GM19395 (cell line): ENCODE data around the gene AQR.
A peak's percentile ranks its signal among the peaks of the same experiment; 100 is the strongest.

Experiments
- ATAC-seq: cut with Tn5 transposase; IDR thresholded peaks from one replicate; pipeline ENCODE4 v1.9.1; 2021; ENCODE audit warnings: mild to moderate bottlenecking, moderate library complexity; ENCODE audit not compliant: unreplicated experiment

Gene AQR

DNA sequence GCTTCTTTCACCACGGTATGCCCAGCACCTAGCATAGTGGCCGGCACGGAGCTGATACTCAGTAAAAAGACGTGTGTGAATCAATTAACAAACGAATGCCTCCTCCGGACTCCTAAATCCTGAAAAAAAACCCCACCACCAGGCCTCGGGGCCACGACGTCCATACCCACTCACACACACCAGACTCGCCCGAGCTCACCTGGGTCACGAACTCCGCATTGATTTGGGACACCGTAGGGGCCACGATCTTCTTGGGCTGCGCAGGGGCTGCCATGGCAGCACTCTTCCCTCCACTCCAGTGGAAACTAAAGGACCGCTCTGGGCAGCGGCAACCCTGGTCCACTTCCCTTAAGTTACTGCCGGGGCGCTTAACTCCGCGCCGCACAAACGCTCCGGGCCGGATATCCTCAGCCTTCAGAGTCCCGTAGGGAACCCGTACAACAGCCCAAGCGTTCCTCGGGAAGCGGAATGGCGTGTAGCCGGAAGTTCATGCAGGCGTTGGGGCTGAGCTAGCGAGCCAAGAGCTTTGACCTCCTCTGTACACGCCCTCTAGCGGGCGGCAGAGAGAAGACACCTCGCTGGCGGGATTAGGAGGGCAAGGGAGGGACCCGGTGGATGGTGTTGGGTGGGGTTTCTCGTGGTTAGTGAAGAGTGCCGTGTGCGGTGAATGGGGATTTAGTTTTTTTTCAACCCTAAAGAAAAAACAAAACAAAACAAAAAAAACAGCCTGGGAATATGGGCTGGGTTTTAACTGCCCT is at the start of gene AQR:
AQR (minus strand) TSS at position 403 of the 758 bp plus-strand sequence; CDS start at position 274, 129 bp downstream.
- peak; percentile 98 for ATAC-seq

DNA sequence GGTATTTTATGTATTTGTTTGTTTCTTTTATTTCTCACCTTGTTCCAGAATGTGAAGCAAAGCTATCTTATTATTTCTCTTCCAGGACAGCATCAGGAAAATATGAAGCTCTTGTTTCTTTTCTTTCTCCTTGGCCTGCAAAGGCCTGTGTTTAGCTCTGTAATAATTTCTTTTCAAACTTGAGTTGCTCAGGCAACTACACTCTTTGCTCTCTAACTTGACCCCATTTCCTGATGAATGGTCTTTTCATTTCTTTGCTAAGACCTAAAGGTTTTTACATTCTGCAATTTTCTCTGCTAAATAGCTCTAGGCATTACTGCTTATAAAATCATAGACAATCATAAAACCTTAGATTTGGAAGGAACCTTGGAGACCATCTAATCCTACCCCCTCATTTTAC is 44.7 kb upstream of the AQR start:
- no peak for ATAC-seq

DNA sequence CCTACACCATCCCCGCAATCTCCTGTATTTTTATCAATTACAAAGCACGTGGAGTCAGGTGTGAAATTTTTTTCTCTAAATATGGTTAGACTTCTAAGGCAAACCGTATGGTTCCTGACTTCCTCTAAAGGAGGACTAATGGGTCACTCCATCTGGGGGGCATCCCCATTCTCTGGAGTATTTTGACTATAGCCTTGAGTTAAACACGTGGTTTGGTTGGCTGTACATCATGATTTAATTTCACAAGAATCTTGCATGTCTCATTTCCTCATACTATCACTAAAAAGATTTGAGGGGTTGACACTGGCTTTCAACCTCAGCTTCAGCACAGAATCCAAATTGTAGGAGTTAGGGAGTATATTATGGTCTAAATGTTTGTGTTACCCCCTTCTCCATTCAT is 43.8 kb upstream of the AQR start:
- ATAC-seq = no peak

DNA sequence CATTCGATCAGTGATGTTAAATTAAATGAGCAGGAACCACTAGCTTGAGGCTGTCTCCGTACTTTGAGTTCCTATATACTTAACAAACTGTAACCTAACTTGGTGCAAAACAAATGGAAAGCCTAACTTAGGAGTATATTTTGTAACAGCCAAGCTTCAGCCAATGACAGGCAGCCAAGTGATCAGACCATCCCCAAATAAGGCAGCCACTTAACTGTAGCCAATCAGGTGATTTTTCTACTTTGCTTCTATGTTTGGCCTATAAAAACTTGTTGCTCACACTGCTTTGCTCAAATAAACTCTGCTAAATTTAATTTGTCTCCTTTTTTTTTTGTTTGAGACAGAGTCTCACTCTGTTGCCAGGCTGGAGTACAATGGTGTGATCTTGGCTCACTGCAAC is 37.9 kb upstream of the AQR start:
- ATAC-seq = no peak

DNA sequence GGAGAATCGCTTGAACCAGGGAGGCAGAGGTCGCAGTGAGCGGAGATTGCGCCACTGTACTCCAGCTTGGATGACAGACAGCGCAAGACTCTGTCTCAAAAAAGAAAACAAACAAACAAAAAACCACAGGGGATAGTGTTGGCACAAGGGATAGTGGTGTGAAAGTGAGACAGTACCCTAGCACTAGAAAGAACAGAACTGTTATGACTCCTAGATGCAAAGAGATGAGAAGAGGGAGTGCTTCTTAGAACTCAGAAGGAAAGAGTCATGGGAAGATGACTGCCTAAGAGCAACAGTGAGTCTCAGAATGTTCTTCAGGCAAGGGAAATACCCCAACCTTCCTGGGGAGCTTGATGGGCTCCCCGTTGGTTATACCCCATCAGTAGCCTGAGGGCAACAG is 36.4 kb upstream of the AQR start:
- no peak for ATAC-seq

DNA sequence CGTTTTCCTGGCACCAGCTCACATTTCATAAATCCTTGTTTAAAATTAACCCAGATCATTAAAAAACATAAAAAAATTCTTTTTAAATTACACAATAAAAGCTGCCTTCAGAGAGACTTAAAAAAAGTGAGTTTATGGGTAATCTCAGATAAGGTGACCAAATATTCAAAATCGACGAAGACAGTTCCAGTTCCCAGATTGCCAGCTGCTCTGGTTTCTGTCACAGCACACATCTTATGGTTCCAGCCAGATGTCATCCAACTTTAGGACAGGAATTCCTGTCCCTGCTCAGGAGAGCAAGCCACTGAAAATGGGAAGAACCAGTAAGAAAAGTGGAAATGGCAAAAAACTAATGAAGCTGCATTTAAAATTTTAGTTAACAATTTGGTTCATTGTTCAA is 34.4 kb upstream of the AQR start:
- no peak for ATAC-seq

DNA sequence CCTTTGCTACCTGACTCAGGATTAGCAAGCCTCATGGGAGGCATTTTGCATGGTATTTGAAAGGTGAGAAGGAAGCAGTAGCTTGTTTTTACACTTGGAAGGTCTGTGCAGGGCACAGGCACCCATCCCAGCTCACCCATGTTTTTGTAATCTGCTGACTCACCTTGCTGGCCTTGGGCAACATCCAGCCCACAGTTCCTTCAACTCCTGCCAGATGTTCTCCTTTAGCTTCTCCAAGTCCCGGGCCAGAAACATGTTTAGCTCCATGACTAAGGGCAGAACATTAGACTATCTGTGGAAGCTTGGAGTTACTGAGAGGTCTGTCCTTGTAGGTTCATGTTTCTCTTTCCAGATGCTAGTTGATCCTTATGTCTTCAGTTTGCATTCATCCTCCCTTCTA is 31.0 kb upstream of the AQR start:
- no peak for ATAC-seq

DNA sequence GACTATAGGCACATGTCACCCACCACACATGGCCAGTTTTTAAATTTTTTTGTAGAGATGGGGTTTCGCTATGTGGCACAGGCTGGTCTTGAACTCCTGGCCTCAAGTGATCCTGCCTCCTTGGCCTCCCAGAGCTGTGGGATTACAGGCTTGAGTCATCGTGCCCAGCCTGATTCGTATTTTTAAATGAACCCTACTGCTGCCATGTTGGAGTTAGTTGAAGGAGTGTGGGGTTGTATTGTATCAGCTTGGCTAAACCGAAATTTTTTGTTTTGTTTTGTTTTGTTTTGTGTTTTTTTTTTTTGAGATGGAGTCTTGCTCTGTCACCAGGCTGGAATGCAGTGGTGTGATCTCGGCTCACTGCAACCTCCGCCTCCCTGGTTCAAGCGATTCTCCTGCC is 30.4 kb upstream of the AQR start:
- ATAC-seq = no peak

DNA sequence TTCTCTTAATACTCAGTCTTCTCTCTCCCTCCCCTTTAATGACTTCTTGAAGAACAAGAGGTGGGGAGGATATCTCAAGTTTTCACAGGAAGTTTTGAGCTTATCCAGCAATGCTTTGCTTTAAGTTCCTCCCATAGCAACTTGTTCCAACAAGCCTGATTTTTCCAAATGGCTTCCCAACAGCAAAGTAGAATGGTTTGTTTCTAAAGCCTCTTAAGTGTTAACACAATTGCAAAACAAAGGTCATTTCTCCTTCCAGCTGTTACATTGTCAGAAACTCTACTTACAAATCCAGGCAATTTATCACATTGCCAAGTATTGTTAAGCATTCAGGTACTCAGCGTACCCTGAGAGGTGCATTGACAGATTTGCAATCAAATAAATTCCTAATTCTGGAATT is 25.4 kb upstream of the AQR start:
- no peak for ATAC-seq

DNA sequence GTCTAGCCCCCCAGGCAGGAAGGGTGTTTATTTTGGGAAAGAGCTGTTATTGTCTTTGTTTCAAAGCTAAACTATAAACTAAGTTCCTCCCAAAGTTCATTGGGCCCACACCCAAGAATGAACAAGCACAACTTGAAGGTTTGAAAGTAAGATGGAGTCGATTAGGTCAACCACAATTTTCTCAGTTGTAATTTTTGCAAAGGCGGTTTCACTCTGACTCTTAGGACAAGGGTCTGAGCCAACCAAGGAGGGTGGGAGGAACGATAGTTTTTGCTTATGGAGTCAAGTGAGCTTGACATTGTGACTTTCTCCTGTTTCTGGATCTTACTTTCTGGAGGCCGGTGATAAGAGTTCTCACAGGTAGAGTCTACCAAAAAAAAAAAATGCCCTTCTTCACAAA is 24.3 kb upstream of the AQR start:
- peak; percentile 97 for ATAC-seq

DNA sequence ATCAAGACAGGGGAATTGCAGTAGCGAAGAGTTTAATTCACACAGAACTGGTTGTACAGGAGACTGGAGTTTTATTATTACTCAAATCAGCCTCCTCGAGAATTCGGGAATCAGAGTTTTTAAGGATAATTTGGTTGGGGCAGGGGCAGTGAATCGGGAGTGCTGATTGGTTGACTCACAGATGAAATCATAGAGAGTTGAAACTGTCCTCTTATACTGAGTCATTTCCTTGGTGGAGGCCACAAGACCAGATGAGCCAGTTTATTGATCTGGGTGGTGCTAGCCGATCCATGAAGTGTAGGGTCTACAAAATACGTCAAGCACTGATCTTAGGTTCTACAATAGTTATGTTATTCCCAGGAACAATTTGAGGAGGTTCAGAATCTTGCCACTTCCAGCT is 23.9 kb upstream of the AQR start:
- peak; percentile 44 for ATAC-seq

DNA sequence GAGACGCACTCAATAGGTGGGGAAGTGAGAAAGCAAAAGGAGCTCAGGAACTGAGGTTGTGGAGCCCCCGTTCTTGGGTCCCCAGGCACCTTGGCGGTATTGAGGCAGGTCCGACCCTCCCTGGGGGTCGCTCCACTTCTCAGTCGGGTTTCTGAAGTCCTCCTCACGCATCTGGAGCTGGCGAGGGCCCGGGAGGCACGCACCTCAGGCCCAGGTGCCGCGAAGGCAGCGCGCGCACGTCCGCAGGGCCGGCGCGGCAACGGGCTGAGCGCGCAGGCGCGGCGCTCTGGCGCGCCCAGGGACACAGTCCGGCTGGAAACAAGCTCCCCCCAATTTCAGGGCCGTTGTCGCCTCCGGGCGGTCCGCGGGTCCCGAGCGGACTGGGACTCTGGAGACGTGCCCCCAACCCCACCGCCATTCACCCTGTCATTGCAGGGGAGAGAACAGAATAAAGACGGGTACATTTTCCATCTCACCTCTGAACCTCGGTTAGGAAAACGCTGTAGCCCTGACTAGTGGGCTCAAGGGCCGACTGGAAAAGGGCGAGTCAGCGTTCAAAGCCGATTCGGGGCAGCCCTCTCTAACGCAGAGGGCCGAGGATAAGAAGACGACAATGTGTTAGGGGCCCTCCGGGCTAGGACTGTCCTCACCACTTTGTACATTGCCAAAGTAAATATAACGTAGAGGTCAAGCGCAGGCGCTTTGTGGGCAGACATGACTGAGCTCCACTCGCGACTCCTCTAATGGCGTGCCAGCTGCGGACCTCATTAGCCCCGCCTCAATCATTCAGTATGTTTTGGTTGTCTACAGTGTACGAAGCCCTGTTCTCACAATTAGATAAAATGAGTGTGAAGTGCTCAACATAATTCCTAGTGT is 18.7 kb upstream of the AQR start, which contains the start of gene ZNF770:
ZNF770 (minus strand) TSS at position 261 of the 876 bp plus-strand sequence. CDS start 4,853 bp downstream, outside the sequence.
- peak; percentile 75 for ATAC-seq

DNA sequence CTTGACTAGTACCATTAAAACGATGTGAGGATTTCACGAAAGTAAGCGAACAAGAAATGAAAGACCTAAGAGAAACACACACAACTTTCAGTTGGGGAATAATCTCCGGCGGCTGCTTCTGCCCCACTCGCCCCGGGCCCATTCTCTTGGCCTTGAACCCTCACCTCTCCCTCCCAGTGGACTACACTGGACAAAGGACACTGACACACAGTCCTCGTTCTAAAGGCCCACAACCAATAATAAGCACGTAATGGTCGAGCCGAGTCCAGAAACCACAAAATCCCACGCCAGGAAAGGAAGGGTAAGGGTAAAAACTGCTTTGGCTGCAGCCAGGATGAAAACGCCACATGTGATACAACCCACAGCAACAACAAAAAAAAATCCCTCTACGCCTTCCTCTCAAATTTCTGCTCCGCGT is 18.1 kb upstream of the AQR start:
- peak; percentile 2 for ATAC-seq

DNA sequence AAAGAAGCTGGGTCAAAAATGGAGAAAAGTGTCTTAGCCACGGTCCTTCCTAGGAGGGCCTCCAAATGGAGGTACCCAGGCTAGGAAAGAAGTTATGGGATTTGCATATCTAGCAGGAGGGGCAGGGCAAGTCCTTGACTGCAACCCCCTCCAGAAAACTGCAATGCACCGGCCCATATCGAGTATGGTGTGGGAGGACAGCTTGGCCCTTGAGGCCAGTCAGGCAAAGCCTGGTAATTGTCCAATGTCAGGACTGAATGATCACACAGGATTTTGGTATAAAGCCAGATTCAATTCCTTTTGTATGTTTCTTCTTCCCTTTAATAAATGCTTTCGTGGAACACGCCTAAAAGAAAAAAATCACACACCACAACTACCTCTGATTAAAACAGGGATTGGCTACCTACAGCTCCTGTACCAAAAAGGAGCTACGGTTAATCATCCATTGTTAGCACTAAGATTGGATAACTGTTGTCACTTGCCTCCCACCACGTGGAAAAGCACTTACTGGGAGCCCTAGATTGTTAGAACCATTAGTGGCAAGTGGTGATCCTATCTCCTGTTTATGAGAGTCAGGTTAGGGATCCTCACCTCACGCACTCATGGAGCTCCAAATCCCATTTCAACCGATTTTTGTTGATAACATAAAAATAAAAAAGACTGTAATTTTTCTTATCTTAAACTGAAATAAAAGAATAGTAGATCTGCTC is 17.4 kb upstream of the AQR start:
- no peak for ATAC-seq

DNA sequence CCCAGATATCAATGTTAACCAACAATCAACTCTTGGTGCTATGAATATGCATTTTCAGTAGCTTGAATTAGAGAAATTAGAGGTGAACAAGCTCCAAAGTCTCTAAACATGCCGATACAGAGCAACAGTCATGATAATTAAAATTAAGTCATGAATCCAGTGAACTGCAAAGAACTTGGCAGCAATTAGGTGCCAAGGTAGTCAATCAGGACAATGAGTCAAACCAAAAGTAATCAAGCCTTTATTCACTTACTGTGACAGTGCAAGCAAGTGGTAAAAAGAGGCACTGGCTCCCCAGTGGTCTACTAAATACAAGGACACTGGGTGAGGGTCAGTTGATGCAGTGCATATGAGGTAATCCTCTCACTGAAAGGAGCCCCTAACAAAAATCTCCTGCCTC is 16.8 kb upstream of the AQR start:
- ATAC-seq = no peak

DNA sequence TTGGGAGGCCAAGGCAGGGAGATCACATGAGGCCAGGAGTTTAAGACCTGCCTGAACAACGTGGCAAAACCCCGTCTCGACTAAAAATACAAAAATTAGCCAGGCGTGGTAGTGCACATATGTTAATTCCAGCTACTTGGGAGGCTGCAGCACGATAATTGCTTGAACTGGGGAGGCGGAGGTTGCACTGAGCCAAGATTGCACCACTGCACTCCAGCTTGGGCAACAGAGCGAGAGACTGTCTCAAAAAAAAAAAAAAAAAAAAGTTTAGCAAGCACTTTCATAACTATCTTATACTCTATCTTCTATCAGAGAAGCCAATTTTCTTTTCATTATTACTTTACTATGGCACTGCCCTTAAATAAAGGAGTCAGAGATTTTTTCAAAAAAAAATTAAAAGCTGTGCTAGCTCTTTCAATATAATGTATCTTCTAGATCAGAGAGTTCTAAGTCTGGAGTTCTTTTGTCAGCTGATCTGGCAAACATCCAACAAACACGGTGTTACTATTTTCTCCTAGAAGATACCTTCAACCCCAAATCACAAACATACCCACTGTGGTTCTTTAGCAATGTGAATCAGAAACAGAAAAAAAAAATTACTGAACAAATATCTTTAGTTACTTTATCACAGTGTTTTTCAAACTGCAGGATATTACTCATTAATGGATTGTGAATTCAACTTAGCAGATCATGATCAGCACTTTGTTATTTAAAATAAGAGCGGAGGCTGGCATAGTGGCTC is 15.5 kb upstream of the AQR start:
- no peak for ATAC-seq

DNA sequence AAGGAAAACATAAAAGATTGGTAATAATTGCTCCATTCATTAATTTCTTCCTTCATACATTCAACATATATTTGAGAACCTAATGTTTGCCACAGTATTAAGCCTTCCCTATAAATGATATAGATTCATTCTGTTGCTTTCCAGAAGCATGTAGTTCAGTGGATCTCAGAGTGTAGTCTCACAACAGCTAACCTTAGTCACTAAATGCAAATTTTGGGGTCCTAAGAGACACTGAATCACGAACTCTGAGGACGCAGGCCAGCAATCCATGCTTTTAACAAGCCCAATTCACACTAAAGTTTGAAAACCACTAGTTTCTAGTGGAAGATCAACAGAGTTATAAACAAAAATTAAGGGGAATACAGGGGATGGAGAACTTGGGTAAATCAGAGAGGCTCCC is 7.2 kb upstream of the AQR start:
- ATAC-seq = no peak

DNA sequence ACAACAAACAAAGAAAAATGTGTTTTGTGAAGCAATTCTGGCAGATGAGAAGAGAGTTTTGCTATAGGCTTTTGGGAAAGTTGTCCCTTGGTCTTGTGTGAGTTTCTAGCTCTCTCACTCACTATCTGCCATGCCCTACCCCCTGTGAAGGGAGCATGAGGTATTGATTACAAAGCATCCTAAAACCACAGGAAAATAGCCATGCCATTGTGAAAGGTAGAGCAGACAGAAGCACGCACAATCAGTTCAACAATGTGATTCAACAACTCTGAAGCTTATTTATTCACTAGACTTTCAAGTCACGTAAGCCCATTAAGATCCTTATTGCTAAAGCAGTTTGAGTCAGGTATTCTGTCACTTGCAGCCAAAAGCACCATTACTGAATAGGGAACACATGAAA is 6.5 kb upstream of the AQR start:
- no peak for ATAC-seq

DNA sequence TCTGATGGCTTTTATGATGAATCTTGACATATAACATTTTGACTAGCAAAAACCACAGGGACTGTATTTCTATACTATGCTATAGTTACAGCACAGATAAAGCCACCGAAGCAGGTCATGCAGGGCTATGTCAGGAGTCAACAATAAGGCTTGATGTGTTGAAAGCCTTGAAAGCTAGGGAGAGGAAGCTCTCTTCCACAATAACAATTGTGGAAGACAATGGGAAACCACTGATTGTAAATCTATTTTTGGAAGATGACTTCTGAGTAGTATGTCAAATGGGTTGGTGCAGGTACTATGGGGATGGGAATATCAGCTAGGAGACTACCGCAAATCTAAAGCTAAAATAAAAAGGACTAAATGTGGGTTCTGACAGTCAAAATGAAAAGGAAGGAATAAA is 4.0 kb upstream of the AQR start:
- no peak for ATAC-seq

DNA sequence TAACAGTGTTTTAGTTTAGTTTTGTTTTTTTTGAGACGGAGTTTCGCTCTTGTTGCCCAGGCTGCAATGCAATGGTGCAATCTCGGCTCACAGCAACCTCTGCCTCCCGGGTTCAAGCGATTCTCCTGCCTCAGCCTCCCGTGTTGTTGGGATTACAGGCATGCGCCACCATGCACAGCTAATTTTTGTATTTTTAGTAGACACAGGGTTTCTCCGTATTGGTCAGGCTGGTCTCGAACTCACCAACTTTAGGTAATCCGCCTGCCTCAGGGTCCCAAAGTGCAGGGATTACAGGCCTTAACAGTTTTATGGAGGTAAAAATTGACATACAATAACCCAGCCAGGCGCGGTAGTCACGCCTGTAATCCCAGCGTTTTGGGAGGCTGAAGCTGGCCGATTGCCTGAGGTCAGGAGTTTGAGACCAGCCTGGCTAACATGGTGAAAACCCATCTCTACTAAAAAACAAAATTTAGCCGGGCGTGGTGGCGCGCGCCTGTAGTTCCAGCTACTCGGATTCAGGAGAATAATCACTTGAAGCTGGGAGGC is 629 bp upstream of the AQR start:
- ATAC-seq = peak; percentile 16
